Spleen (tissue), 7 donors: ENCODE results near the gene CCR8.
"Not testable (repeated sequence)": the region's sequence is repeated elsewhere in the genome, so short reads cannot be mapped to it uniquely, and the experiment has no call there.

Experiments
- CTCF ChIP-seq, 11 experiments: fragments of 200-600 bp in 7 of 11; fragments of 450-650 bp in 4 of 11; sonication (generic) in 4 of 11; IDR thresholded peaks in 8 of 11; conservative IDR thresholded peaks in 3 of 11; 1 replicate in 7 of 11; 2 replicates in 4 of 11; pipeline versions ENCODE4 v1.4.0 to v1.8.0; 2016 to 2021; ENCODE audit warnings: antibody characterized with exemption in 11 of 11, inconsistent platforms in 4 of 11, mild to moderate bottlenecking in 1 of 11
- POLR2A ChIP-seq, 3 donors: fragments of 450-650 bp; IDR thresholded peaks; one replicate each; pipeline ENCODE4 v1.5.1; 2017; ENCODE audit warnings: antibody characterized with exemption in 3 of 3, mild to moderate bottlenecking in 1 of 3
- POLR2AphosphoS5 ChIP-seq, 3 donors: sonication (generic); formaldehyde crosslinking; IDR thresholded peaks; one replicate each; pipeline ENCODE4 v1.5.1; 2017; ENCODE audit warnings: antibody characterized with exemption in 3 of 3
- donor health status: DM: no; HTN: no; CAD: no; lungs with moderate emphysema.
- donor health status: DM: no; HTN: no; CAD: no.
- donor health status: DM: no; HTN: no; CAD: no.

GRCh38 chr3:39370450-39370849 is 40.9 kb downstream of the CCR8 start:
- TF ChIP-seq POLR2A (IDR thresholded peaks at IDR 0.05); CTCF (IDR thresholded peaks at IDR 0.05 in 8 of 11, conservative IDR thresholded peaks at IDR 0.05 in 3 of 11); POLR2AphosphoS5 (IDR thresholded peaks at IDR 0.05): not testable (repeated sequence)
